ENCODE measurements around the gene BCL11B. TPM values are rescaled to one million over a fixed set of nuclear protein-coding genes. Genes with fewer than 3 reads are reported as not detected.

The BCL11B gene
- total RNA-seq, 1 experiment from 2014 or later: 0.24 TPM

DNA sequence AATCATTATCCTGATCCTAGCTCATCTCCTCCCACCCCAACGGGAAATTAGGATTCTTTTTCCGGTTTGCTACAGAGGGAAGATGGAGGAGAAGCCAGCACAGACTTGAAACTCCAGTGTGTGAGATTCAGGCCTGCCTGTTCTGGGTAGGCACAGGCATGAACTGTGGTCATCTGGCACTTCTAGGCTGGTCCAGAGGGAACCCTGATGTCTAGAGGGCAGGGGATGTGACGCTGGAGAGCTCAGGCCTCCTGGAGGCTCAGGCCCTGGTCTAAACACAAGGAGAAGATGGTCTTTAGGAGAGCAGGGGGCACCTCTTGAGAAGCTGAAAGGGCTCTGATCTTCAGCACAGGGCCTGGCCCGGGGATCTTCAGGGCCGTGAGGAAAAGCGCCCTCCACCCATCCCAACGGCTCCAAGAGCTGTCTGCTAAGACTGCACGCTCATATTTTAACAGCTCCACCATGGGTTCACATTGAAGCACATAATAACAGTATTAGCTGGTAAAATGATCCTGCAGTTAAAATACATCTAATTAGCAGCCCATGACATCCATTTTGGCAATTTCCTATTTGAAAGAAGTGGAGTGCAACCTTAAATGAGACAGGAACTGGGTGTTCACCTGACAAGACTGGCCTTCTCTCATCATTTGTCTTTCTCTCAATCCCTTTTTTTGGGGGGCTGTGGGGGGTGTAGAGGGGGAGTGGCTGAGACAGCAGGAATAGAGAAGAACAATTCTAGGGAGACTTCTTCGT lies 35.4 kb downstream of the BCL11B start:
- Mint-ChIP-seq H3K4me1 (ENCODE audit: low read depth, unreplicated experiment) (no peaks in the 10 kb centered on the region), H3K9me3 (ENCODE audit: low read depth, unreplicated experiment) (peaks cover 4% of the 10 kb centered on the region), H3K27ac (ENCODE audit: unreplicated experiment) (no peak overlapping the region), H3K27me3 (ENCODE audit: unreplicated experiment) (peaks cover 4% of the 10 kb centered on the region), H3K4me3 (ENCODE audit: low read depth, unreplicated experiment) (no peak overlapping the region), H3K36me3 (ENCODE audit: insufficient read depth, unreplicated experiment) (no peaks in the 10 kb centered on the region)
- no peak for DNase-seq
- no TSS peak for BruUV-seq (replicated peaks)
- intact Hi-C loops (cut with micrococcal nuclease; ENCODE audit: unreplicated experiment): no loop called here
- CTCF ChIA-PET: interaction anchor here (0.6 kb wide), 1 partner anchor 14 kb away, joined by 3 read pairs; no protein-coding TSS in a partner anchor
- TF ChIP-seq, protein P1, sequence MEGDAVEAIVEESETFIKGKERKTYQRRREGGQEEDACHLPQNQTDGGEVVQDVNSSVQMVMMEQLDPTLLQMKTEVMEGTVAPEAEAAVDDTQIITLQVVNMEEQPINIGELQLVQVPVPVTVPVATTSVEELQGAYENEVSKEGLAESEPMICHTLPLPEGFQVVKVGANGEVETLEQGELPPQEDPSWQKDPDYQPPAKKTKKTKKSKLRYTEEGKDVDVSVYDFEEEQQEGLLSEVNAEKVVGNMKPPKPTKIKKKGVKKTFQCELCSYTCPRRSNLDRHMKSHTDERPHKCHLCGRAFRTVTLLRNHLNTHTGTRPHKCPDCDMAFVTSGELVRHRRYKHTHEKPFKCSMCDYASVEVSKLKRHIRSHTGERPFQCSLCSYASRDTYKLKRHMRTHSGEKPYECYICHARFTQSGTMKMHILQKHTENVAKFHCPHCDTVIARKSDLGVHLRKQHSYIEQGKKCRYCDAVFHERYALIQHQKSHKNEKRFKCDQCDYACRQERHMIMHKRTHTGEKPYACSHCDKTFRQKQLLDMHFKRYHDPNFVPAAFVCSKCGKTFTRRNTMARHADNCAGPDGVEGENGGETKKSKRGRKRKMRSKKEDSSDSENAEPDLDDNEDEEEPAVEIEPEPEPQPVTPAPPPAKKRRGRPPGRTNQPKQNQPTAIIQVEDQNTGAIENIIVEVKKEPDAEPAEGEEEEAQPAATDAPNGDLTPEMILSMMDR (IDR thresholded peaks at IDR 0.05; ENCODE audit: unreplicated experiment): no peak

DNA sequence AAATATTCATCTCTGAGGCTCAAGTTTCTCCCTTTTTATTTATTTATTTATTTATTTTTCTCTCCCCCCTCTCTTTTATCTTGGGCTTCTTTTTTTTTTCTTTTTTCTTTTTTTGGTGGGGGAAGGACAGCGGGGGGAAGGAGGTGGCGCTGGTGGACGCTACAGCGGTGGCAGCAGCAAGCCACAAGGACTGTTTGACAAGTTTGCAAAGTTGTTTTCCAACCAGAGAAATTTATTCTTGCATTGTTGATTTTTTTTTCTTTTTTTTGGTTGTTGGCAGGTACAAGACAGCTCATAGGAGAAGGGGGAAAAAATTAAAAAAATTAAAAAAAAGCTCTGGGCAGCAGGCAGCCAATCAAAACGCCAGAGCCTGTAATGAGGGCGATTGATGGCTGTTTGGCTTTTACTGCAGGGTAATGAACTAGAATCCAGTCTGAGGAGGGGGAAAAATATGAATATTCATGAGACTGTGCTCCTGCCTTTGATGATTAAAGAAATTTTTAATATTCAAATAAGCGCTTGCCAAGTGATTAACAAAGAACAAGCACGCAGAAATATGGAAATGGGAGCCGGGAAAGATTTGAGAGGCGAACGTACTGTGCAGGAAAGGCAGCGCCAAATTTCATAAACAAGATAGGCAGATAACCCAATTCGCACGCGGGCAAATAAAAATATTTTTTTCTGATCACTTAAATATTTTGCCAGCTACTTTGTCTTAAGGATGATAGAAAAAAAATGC lies 36.2 kb downstream of the BCL11B start:
- Mint-ChIP-seq H3K4me1 (ENCODE audit: low read depth, unreplicated experiment) (no peaks in the 10 kb centered on the region), H3K36me3 (ENCODE audit: insufficient read depth, unreplicated experiment) (no peaks in the 10 kb centered on the region), H3K9me3 (ENCODE audit: low read depth, unreplicated experiment) (peaks cover 4% of the 10 kb centered on the region), H3K27me3 (ENCODE audit: unreplicated experiment) (no peaks in the 10 kb centered on the region), H3K4me3 (ENCODE audit: low read depth, unreplicated experiment) (no peak overlapping the region), H3K27ac (ENCODE audit: unreplicated experiment) (no peak overlapping the region)
- BruUV-seq (replicated peaks): no TSS peak
- TF ChIP-seq, protein P1 (IDR thresholded peaks at IDR 0.05; ENCODE audit: unreplicated experiment): no peak
- intact Hi-C loops (cut with micrococcal nuclease; ENCODE audit: unreplicated experiment): no loop called here
- no peak for DNase-seq
- CTCF ChIA-PET: no interaction called here

DNA sequence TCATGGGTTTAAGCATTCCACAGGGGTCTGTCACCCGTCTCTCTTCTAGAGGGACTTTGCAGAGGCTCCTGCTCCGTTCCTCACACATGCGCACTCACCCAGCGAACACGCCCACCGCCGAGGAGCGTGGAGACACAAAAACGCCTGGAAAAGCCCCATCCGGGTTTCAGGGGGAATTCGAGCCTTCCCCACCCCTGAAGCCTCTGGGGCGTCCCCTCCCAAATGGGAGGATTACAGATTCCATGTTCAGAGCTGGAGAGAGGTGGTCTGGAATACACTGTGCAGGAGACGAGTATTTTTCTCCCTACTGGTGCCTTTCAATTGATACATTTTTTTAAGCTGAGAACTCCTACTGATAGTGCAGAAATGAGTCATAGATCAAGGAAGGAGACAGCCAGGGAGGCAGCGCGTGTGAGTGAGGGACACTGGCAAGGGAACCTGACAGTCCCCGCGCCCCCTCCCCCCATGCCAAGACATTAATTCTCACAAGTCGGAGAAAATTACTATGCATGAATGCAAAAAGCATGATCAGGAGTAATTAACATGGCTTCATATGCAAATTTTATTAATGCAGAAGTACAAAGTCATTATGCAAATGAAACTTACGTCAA lies 36.9 kb downstream of the BCL11B start:
- intact Hi-C loops (cut with micrococcal nuclease; ENCODE audit: unreplicated experiment): no loop called here
- TF ChIP-seq, protein P1 (IDR thresholded peaks at IDR 0.05; ENCODE audit: unreplicated experiment): no peak
- CTCF ChIA-PET: no interaction called here
- no peak for DNase-seq
- no peaks in the 10 kb centered on the region for H3K36me3 Mint-ChIP-seq (ENCODE audit: insufficient read depth, unreplicated experiment)
- no peaks in the 10 kb centered on the region for H3K4me1 Mint-ChIP-seq (ENCODE audit: low read depth, unreplicated experiment)
- no TSS peak for BruUV-seq (replicated peaks)
- H3K27ac Mint-ChIP-seq (ENCODE audit: unreplicated experiment): no peak overlapping the region
- H3K9me3 Mint-ChIP-seq (ENCODE audit: low read depth, unreplicated experiment): peaks cover 4% of the 10 kb centered on the region
- H3K27me3 Mint-ChIP-seq (ENCODE audit: unreplicated experiment): no peaks in the 10 kb centered on the region
- H3K4me3 Mint-ChIP-seq (ENCODE audit: low read depth, unreplicated experiment): no peak overlapping the region

DNA sequence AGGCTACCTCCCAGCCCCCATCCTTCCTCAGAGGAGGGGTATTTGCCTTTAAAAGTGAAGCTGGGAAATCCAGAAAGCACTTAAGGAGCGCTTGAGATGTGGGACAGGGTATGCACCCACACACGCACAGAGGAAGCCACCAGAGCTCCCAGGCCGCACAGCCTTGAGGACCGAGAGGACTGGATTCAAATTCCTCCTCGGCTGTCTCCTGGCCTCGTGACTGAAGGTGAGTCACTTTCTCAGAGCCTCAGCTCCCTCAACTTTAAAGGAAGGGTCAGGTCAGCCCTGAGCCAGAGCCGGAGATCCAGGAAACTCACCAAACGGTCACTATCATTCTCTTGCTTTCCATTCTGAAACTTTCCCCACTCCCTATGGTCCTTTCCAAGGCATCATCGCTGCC lies 37.6 kb downstream of the BCL11B start:
- Mint-ChIP-seq H3K27me3 (ENCODE audit: unreplicated experiment) (no peaks in the 10 kb centered on the region), H3K4me3 (ENCODE audit: low read depth, unreplicated experiment) (no peak overlapping the region), H3K9me3 (ENCODE audit: low read depth, unreplicated experiment) (peaks cover 4% of the 10 kb centered on the region), H3K27ac (ENCODE audit: unreplicated experiment) (no peak overlapping the region), H3K36me3 (ENCODE audit: insufficient read depth, unreplicated experiment) (no peaks in the 10 kb centered on the region), H3K4me1 (ENCODE audit: low read depth, unreplicated experiment) (no peaks in the 10 kb centered on the region)
- no peak for DNase-seq
- CTCF ChIA-PET: no interaction called here
- BruUV-seq (replicated peaks): no TSS peak
- intact Hi-C loops (cut with micrococcal nuclease; ENCODE audit: unreplicated experiment): no loop called here
- TF ChIP-seq, protein P1 (IDR thresholded peaks at IDR 0.05; ENCODE audit: unreplicated experiment): no peak
